HepG2 (cell line): ENCODE results near the gene SRP9. TPM values are rescaled to one million over a fixed set of nuclear protein-coding genes. Genes with fewer than 3 reads are reported as not detected.

ENCODE experiments used
- AGO2 ChIP-seq: fragments of 200-400 bp; formaldehyde crosslinking; optimal IDR thresholded peaks from 2 replicates; pipeline ENCODE3; 2017; ENCODE audit warnings: mild to moderate bottlenecking, low read depth, low read length, moderate library complexity
- ELF3 ChIP-seq: IDR thresholded peaks from 2 replicates; pipeline ENCODE4 v1.6.1; 2016; ENCODE audit warnings: missing genetic modification reagents, missing compliant biosample characterization
- HCFC1 ChIP-seq: fragments of 150-350 bp; IDR thresholded peaks from 2 replicates; pipeline ENCODE4 v1.6.1; 2014; ENCODE audit warnings: low read depth, low read length
- HNF4A ChIP-seq: sonication (generic); formaldehyde crosslinking; IDR thresholded peaks from 2 replicates; pipeline ENCODE4 v1.4.0; 2020; ENCODE audit warnings: missing genetic modification reagents
- MAFK ChIP-seq, 2 experiments: IDR thresholded peaks in 1 of 2; conservative IDR thresholded peaks in 1 of 2; 2 replicates each; pipeline ENCODE4 v1.6.1; 2011; ENCODE audit warnings: improper control_type of control experiment in 2 of 2, low read length in 2 of 2
- RXRA ChIP-seq: sonication (generic); formaldehyde crosslinking; IDR thresholded peaks from 2 replicates; pipeline ENCODE4 v1.5.1; 2020; ENCODE audit warnings: missing genetic modification reagents
- ZNF12 ChIP-seq: sonication (generic); formaldehyde crosslinking; IDR thresholded peaks from 2 replicates; pipeline ENCODE4 v1.5.0; 2020; ENCODE audit warnings: missing genetic modification reagents
- ZNF224 ChIP-seq: sonication (generic); formaldehyde crosslinking; IDR thresholded peaks from 2 replicates; pipeline ENCODE4 v1.5.0; 2020; ENCODE audit warnings: mild to moderate bottlenecking, missing genetic modification reagents
- ZNF335 ChIP-seq: sonication (generic); formaldehyde crosslinking; IDR thresholded peaks from 2 replicates; pipeline ENCODE4 v1.4.0; 2020; ENCODE audit warnings: missing genetic modification reagents
- ZNF33B ChIP-seq: sonication (generic); formaldehyde crosslinking; IDR thresholded peaks from 2 replicates; pipeline ENCODE4 v1.5.1; 2020; ENCODE audit warnings: mild to moderate bottlenecking, missing genetic modification reagents
- ZSCAN12 ChIP-seq: sonication (generic); formaldehyde crosslinking; IDR thresholded peaks from 2 replicates; pipeline ENCODE4 v1.9.0; 2021; ENCODE audit warnings: mild to moderate bottlenecking, missing genetic modification reagents
- polyA plus RNA-seq, 8 experiments: library from polyadenylated mRNA; depleted of rRNA in 3 of 8; stranded (reverse) in 7 of 8; unstranded in 1 of 8; fragments of >200 nt; fragmentation: Illumina TruSeq in 4 of 8; extraction: Trizol in 4 of 8; gene quantifications; 2 replicates each; pipeline versions ENCODE4 v1.2.1 to v1.2.3, GENCODE V29; 2011 to 2016; ENCODE audit warnings: low read depth in 4 of 8, missing spikeins in 1 of 8, mixed read lengths in 1 of 8; ENCODE audit not compliant: insufficient read depth in 1 of 8
- total RNA-seq, 5 experiments: library from RNA; depleted of rRNA; stranded (reverse); fragments of >200 nt; fragmentation: Illumina TruSeq; extraction: Trizol; gene quantifications; 2 replicates each; pipeline ENCODE4 v1.2.3, GENCODE V29; 2016; ENCODE audit warnings: low read depth in 1 of 5
- TF ChIP-seq, protein P1 (sequence below): IDR thresholded peaks from 2 replicates; pipeline ENCODE4 v1.6.1; 2016; ENCODE audit warnings: missing biosample characterization, missing genetic modification reagents, low read depth
- TF ChIP-seq, protein P2 (sequence below): sonication (generic); formaldehyde crosslinking; IDR thresholded peaks from 2 replicates; pipeline ENCODE4 v1.5.0; 2020; ENCODE audit warnings: missing genetic modification reagents
- TF ChIP-seq, protein P3 (sequence below): IDR thresholded peaks from 2 replicates; pipeline ENCODE4 v1.6.1; 2012; ENCODE audit warnings: inconsistent platforms
- TF ChIP-seq, protein P4 (sequence below): sonication (generic); formaldehyde crosslinking; IDR thresholded peaks from 2 replicates; pipeline ENCODE4 v1.4.0; 2020; ENCODE audit warnings: missing genetic modification reagents

Gene SRP9
- total and polyA plus RNA-seq, 2 of the 13 experiments (the other 11 are each of a cell fraction or from before 2014, with no cell fraction given) = 251 to 307 TPM

DNA sequence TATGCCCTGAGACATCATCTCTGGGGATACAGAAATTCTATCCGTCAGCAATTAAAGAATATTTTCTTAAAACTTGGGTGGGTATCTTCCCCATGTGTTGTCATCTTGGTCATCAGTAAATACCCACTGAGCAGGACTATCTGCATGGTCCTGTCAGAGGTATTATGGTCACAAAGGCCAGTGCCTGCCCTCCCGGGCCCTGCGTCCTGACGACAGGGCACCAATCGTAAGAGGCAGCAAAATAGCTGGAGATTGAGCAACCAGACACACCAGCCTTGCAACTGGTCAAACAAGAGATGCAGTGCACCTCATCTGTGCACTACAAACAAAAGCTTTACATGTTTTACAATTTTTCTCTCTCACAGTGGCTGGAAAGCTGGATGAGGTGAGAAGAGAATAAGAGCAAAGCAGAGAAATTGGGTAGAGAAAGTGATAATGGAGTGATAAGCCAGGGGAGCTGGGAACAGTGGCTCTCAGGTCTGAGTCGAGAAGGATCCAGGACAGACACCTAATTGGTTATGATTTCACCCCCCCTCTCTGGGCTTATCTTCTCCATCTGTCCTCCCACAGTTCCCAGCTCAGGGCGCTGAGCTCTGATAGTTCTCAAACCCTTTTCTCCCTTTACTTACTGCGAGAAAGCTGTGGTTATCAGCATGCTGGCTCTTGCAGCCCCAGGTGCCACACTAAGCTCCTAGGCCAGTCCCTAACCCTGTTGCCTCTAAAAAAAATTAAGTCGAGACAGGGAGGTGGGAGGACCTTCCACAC is 8.8 kb upstream of the SRP9 start (continued):
- TF ChIP-seq, protein P1, sequence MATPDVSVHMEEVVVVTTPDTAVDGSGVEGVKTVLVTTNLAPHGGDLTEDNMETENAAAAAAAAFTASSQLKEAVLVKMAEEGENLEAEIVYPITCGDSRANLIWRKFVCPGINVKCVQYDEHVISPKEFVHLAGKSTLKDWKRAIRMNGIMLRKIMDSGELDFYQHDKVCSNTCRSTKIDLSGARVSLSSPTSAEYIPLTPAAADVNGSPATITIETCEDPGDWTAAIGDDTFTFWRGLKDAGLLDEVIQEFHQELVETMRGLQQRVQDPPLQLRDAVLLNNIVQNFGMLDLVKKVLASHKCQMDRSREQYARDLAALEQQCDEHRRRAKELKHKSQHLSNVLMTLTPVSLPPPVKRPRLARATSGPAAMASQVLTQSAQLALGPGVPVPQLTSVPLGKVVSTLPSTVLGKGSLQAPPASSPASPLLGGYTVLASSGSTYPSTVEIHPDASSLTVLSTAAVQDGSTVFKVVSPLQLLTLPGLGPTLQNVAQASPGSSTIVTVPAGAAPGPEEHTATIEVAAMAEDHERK (CRISPR knock-in tag) = no peak
- TF ChIP-seq ZNF33B (CRISPR knock-in tag) (no peak), HNF4A (CRISPR knock-in tag) (peak; percentile 59), RXRA (CRISPR knock-in tag) (peak; percentile 60), MAFK (conservative IDR thresholded peaks at IDR 0.05 in 1 of 2, IDR thresholded peaks at IDR 0.05 in 1 of 2; ENCODE audit: low read length in 2 of 2) (peak; percentile 56 to 60; a peak in 1 of 4 replicates), ZSCAN12 (CRISPR knock-in tag) (no peak), ELF3 (CRISPR knock-in tag) (peak; percentile 50; the same call in 1 of the 2 replicates), HCFC1 (no peak), AGO2 (no peak), ZNF335 (CRISPR knock-in tag) (no peak), ZNF224 (CRISPR knock-in tag) (no peak), ZNF12 (0 out of 2 replicates have a peak, but pooled peaks have one; percentile 41)
- TF ChIP-seq, protein P2, sequence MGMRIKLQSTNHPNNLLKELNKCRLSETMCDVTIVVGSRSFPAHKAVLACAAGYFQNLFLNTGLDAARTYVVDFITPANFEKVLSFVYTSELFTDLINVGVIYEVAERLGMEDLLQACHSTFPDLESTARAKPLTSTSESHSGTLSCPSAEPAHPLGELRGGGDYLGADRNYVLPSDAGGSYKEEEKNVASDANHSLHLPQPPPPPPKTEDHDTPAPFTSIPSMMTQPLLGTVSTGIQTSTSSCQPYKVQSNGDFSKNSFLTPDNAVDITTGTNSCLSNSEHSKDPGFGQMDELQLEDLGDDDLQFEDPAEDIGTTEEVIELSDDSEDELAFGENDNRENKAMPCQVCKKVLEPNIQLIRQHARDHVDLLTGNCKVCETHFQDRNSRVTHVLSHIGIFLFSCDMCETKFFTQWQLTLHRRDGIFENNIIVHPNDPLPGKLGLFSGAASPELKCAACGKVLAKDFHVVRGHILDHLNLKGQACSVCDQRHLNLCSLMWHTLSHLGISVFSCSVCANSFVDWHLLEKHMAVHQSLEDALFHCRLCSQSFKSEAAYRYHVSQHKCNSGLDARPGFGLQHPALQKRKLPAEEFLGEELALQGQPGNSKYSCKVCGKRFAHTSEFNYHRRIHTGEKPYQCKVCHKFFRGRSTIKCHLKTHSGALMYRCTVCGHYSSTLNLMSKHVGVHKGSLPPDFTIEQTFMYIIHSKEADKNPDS = no peak
- TF ChIP-seq, protein P3, sequence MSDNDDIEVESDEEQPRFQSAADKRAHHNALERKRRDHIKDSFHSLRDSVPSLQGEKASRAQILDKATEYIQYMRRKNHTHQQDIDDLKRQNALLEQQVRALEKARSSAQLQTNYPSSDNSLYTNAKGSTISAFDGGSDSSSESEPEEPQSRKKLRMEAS = no peak; the same call in 1 of the 2 replicates
- TF ChIP-seq, protein P4, sequence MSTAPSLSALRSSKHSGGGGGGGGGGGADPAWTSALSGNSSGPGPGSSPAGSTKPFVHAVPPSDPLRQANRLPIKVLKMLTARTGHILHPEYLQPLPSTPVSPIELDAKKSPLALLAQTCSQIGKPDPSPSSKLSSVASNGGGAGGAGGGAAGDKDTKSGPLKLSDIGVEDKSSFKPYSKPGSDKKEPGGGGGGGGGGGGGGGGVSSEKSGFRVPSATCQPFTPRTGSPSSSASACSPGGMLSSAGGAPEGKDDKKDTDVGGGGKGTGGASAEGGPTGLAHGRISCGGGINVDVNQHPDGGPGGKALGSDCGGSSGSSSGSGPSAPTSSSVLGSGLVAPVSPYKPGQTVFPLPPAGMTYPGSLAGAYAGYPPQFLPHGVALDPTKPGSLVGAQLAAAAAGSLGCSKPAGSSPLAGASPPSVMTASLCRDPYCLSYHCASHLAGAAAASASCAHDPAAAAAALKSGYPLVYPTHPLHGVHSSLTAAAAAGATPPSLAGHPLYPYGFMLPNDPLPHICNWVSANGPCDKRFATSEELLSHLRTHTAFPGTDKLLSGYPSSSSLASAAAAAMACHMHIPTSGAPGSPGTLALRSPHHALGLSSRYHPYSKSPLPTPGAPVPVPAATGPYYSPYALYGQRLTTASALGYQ (CRISPR knock-in tag) = no peak
